NCI-H187 (cell line): ENCODE data around the gene IGSF11.

Experiments used
- DNase-seq, 2 experiments: peaks; one replicate each; lab custom pipeline; 2025; lab: John Stamatoyannopoulos, UW

Gene IGSF11

DNA sequence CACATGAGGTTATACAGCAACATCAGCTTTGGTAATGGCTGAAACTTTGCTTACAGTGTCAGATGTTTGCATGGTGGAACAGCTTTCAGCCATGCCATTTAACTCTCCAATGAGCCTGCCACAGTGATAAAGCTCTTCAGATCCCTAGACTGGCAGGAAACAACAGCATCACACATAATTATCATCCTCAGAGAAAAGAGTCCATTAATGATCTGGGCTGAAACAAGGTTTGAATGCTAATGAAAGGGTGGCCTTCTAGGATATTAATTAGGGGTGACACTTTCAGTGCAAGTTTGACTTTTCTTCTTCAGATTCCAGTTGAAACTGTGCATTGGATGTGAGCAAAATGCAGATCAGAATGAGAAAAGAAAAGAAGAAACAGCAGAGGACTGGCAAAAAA is 166.6 kb downstream of the IGSF11 start:
- DNase-seq = no peak

DNA sequence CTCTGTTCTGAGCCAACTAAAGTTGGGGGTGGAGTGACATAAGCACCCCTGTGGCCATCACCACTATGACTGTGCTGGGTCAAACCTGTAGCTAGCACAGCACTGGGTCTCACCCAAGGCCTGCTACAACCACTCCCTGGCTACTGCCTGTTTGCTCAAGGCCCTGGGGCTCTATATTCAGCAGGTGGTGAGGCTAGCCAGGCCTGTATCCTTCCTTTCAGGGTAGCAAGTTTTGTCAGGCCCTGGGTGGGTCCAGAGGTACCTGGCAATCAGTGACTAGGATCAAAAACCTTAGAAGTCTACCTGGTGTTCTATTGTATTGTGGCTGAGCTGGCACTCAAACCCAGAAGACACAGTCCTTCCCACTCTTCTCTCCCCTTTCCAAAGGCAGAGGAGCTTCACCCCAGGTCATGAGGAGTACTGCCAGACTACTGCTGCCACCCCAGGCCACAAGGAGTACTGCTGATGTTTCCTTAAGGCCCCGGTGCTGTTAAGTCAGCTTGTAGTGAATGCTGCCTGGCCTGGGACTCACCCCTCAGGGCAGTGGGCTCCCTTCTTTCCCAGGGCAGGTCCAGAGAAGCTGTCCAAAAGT is 170.8 kb downstream of the IGSF11 start:
- no peak for DNase-seq

DNA sequence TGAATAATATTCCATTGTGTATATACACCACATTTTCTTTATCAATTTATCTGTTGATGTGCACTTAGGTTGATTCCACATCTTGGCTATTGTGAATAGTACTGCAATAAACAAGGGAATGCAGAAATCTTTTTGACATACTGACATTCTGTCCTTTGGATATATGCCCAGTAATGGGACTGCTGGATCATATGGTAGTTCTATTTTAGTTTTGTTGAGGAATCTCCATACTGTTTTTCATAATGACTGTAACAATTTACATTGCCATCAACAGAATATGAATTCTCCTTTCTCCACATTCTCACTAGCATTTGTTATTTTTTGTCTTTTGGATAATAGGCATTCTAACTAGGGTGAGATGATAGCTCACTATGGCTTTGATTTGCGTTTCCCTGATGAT is 174.7 kb downstream of the IGSF11 start:
- no peak for DNase-seq

DNA sequence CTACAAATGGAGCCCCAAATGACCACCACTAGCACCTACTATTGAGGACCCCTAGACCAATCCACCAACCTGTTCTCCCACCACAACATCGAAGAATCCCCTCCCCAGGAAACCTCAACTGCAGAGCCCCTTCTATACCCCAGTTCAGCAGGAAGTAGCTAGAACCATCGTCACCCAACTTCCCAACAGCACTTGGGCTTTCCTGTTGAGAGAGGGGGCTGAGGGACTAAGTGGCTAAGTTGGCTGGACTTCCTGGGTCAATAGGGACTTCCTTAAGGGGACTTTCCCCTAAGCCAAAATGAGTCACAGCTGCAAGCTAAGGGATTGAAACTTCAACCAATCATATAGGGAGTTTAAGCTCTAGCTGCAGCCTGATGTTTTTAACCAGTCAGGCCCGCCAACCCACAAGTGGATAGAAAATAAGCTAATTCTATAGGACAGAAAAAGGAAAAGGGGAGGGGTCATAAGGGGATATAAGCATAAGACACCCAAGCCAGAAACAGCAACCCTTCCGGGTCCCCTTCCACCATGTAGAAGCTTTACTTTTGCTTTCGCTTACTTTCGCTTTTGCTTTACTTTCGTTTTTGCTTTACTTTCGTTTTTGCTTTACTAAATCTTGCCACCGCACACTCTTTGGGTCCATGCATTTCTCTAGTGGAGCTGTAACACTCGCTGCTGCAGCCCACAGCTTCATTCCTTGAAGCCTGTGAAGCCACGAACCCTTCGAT is 183.0 kb downstream of the IGSF11 start:
- DNase-seq = peak in 1 of 2 experiments; percentile 7

DNA sequence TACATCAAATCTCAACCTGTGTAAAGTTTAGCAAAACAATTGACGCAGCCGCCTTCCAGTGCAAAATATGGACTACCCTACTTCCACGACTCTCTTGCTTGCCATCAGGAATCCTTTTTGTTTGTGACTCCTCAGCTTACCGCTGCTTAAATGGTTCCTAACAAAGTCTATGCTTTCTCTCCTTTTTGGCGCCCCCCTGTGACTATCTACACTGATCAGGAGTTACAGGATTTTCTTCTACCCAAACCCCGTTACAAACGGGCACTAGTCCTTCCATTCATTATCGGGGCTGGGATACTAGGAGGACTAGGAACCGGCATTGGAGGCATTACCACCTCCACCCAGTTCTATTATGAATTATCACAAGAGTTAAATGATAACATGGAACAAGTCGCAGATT is 184.0 kb downstream of the IGSF11 start:
- no peak for DNase-seq
